Endothelial cell (in vitro differentiated cells): Measurements from ENCODE around the gene BOC. TPM values are rescaled to one million over a fixed set of nuclear protein-coding genes. Genes with fewer than 3 reads are reported as not detected.

Experiments used
- DNase-seq: peaks from one replicate; pipeline ENCODE4 v3.0.0; 2021; ENCODE audit warnings: low spot score
- H3K27ac Mint-ChIP-seq: one replicate; pipeline ENCODE4 v1.8.0; 2021; ENCODE audit warnings: mixed read lengths, inconsistent platforms; ENCODE audit not compliant: unreplicated experiment
- H3K27me3 Mint-ChIP-seq: one replicate; pipeline ENCODE4 v1.8.0; 2021; ENCODE audit warnings: mild to moderate bottlenecking, moderate library complexity, mixed read lengths, inconsistent platforms; ENCODE audit not compliant: unreplicated experiment
- H3K36me3 Mint-ChIP-seq: one replicate; pipeline ENCODE4 v1.8.0; 2021; ENCODE audit warnings: mild to moderate bottlenecking, low read depth, mixed read lengths, inconsistent platforms; ENCODE audit not compliant: unreplicated experiment
- H3K4me1 Mint-ChIP-seq: one replicate; pipeline ENCODE4 v1.8.0; 2021; ENCODE audit warnings: mild to moderate bottlenecking, mixed read lengths, inconsistent platforms; ENCODE audit not compliant: unreplicated experiment
- H3K4me3 Mint-ChIP-seq: one replicate; pipeline ENCODE4 v1.8.0; 2021; ENCODE audit warnings: mild to moderate bottlenecking, mixed read lengths, inconsistent platforms; ENCODE audit not compliant: unreplicated experiment
- H3K9me3 Mint-ChIP-seq: one replicate; pipeline ENCODE4 v1.8.0; 2021; ENCODE audit warnings: mixed read lengths, inconsistent platforms; ENCODE audit not compliant: unreplicated experiment
- CTCF ChIP-seq: fragments of 200-600 bp; sonication (generic); IDR thresholded peaks from one replicate; pipeline ENCODE4 v1.5.0; 2021; ENCODE audit warnings: antibody characterized with exemption; ENCODE audit not compliant: unreplicated experiment
- total RNA-seq: library from RNA; stranded (reverse); fragmentation: NEBNext Ultra II Directional; extraction: Animal tissue kit (Norgen Biotek cat#: 25700); gene quantifications from one replicate; pipeline ENCODE4 v1.2.1, GENCODE V29; 2021; ENCODE audit not compliant: unreplicated experiment

BOC gene
- total RNA-seq, 1 donor from 2014 or later: 3.8 TPM

GRCh38 chr3:113220721-113221120, 9.4 kb downstream of the BOC start:
- H3K27me3 Mint-ChIP-seq: peaks cover 5% of the 10 kb centered on the region
- H3K36me3 Mint-ChIP-seq: no peaks in the 10 kb centered on the region
- peaks cover 45% of the 10 kb centered on the region for H3K4me1 Mint-ChIP-seq
- peak overlapping the region; percentile 5 for H3K4me3 Mint-ChIP-seq
- no peak for DNase-seq
- H3K9me3 Mint-ChIP-seq: no peaks in the 10 kb centered on the region
- no peak overlapping the region for H3K27ac Mint-ChIP-seq
- no peak for TF ChIP-seq CTCF

GRCh38 chr3:113221721-113222257, 10.4 kb downstream of the BOC start:
- Mint-ChIP-seq H3K9me3 (no peaks in the 10 kb centered on the region), H3K4me1 (peaks cover 45% of the 10 kb centered on the region), H3K36me3 (no peaks in the 10 kb centered on the region), H3K4me3 (peak overlapping the region; percentile 6), H3K27ac (peak overlapping the region; percentile 11), H3K27me3 (peaks cover 5% of the 10 kb centered on the region)
- no peak for TF ChIP-seq CTCF
- DNase-seq: no peak

DNA sequence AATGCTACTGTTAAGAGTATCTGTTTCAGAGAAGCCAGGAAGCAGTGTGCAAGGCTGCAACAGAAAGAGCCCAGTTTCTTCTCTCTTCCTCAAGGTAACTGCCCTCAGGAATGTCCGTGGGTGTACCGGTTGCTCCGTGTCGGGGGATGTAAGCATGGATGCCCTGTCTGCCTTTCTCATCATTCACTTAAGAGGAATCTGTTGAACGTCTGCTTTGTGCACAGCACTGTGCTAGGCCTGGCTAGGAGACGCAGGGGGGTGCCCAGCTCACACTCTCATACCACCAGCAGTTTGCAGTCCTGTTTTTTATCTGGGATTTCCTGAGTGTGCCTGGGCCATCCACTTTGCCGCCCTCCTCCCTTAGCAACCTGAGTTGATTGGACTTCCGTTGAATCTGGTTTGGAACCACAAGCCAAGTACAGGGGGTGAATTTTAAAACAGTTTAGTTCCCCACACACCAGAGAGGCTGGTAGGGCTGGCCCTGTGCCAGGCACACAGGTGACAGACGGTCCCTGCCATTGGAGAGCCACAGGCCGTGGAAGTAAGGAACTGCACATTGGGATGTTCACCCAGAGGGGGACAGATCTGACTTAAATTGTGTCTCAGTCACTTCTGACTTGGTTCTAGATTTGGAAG, 11.2 kb downstream of the BOC start:
- Mint-ChIP-seq H3K9me3 (no peaks in the 10 kb centered on the region), H3K36me3 (no peaks in the 10 kb centered on the region), H3K4me3 (no peak overlapping the region), H3K27ac (no peak overlapping the region), H3K27me3 (peaks cover 5% of the 10 kb centered on the region), H3K4me1 (peaks cover 45% of the 10 kb centered on the region)
- no peak for TF ChIP-seq CTCF
- no peak for DNase-seq

DNA sequence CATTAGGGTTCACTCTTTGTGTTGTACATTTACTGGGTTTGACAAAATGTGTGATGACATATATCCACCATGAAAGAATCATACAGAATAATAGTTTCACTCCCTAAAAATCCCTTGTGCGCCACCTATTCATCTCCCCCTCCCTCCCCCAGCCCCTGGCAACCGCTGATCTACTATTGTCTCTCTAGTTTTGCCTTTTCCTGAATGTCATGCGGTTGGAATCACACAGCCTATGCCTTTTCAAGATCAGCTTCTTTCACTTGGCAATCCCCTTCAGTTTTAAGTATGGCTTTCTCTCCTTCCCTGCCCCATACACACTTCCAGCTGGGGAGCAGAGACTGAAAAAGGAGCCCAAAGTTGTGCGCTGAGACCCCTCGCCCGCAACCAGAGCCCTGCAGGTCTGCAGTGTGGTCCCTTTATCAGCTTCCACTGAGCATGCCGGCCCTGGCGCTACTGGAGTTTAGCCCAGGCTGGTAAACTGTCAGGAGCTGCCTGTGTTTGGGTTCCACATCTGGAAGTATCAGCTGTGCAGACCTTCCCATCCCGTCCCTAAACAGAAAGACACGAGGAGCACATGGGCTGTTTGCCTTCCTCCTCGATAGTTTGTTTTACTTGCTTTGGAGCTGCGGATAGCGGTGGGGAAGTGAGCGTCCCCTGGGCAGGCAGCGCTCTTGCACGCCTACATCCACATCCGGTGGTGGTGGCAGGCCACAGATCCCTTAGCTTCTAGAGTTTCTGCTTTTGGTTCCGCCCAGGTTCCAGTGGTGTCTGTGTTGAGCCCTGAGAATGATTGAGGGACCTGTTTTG, 12.3 kb downstream of the BOC start:
- Mint-ChIP-seq H3K27me3 (peaks cover 3% of the 10 kb centered on the region), H3K4me1 (peaks cover 39% of the 10 kb centered on the region), H3K4me3 (no peak overlapping the region), H3K36me3 (no peaks in the 10 kb centered on the region), H3K27ac (peak overlapping the region; percentile 20), H3K9me3 (no peaks in the 10 kb centered on the region)
- DNase-seq: no peak
- TF ChIP-seq CTCF: no peak

GRCh38 chr3:113225286-113225685, 13.9 kb downstream of the BOC start:
- H3K4me1 Mint-ChIP-seq: peaks cover 38% of the 10 kb centered on the region
- peaks cover 3% of the 10 kb centered on the region for H3K27me3 Mint-ChIP-seq
- no peak for TF ChIP-seq CTCF
- DNase-seq: no peak
- no peaks in the 10 kb centered on the region for H3K9me3 Mint-ChIP-seq
- no peaks in the 10 kb centered on the region for H3K36me3 Mint-ChIP-seq
- H3K27ac Mint-ChIP-seq: no peak overlapping the region
- H3K4me3 Mint-ChIP-seq: no peak overlapping the region
